Thoracic aorta (tissue), 2 donors: Measurements from ENCODE around the gene PRKG2. TPM values are rescaled to one million over a fixed set of nuclear protein-coding genes. Genes with fewer than 3 reads are reported as not detected.

ENCODE experiments used
- ATAC-seq: fragments of 150-250 bp; one replicate; pipeline ENCODE4 v1.8.0; 2017; ENCODE audit warnings: low read depth; ENCODE audit not compliant: insufficient number of reproducible peaks, low FRiP score
- DNase-seq: peaks from one replicate; pipeline ENCODE4 v3.0.0-alpha.2; 2020; ENCODE audit warnings: low spot score
- H3K27ac ChIP-seq, 2 donors: fragments of 200-600 bp; sonication (generic); 1 replicate in 1 of 2; 2 replicates in 1 of 2; pipeline ENCODE4 v1.5.1; 2016; ENCODE audit warnings: mild to moderate bottlenecking in 2 of 2, moderate library complexity in 2 of 2
- H3K27me3 ChIP-seq: fragments of 200-600 bp; sonication (generic); replicated peaks from 2 replicates; pipeline ENCODE4 v1.6.0; 2016; ENCODE audit warnings: mild to moderate bottlenecking; ENCODE audit not compliant: insufficient read depth
- H3K36me3 ChIP-seq: fragments of 200-600 bp; sonication (generic); one replicate; pipeline ENCODE4 v1.5.1; 2016
- H3K4me1 ChIP-seq, 2 donors: fragments of 200-600 bp; sonication (generic); 1 replicate in 1 of 2; 2 replicates in 1 of 2; pipeline versions ENCODE4 v1.5.1 to v1.6.0; 2016; ENCODE audit warnings: low read depth in 2 of 2, mild to moderate bottlenecking in 1 of 2; ENCODE audit not compliant: control insufficient read depth in 1 of 2
- H3K4me3 ChIP-seq: fragments of 200-600 bp; sonication (generic); 2 replicates; pipeline ENCODE4 v1.5.1; 2016; ENCODE audit warnings: mild to moderate bottlenecking
- H3K9me3 ChIP-seq: fragments of 200-600 bp; sonication (generic); 2 replicates; pipeline ENCODE4 v1.5.1; 2016
- CTCF ChIP-seq: fragments of 200-600 bp; sonication (generic); IDR thresholded peaks from one replicate; pipeline ENCODE4 v1.5.1; 2019; ENCODE audit warnings: antibody characterized with exemption
- total RNA-seq, 2 donors: library from RNA; depleted of rRNA; stranded (reverse); fragments of >200 nt; gene quantifications; one replicate each; pipeline versions ENCODE4 v1.1.0 to v1.2.3, GENCODE V29; 2016

The PRKG2 gene
- total RNA-seq, 2 donors from 2014 or later: 0.14 TPM; not detected in 1

GRCh38 chr4:81131563-81131962 is 83.5 kb downstream of the PRKG2 start:
- Histone ChIP-seq H3K27me3 (no peaks in the 10 kb centered on the region), H3K36me3 (no peaks in the 10 kb centered on the region), H3K9me3 (no peaks in the 10 kb centered on the region), H3K4me1 (peaks cover 3% of the 10 kb centered on the region in 2 donors), H3K4me3 (no peak overlapping the region), H3K27ac (no peak overlapping the region)
- no peak for ATAC-seq
- no peak for DNase-seq
- TF ChIP-seq CTCF: no peak

- H3K4me3 ChIP-seq: no peak overlapping the region
- no peak for TF ChIP-seq CTCF
- no peak overlapping the region for H3K27ac ChIP-seq
- no peaks in the 10 kb centered on the region for H3K27me3 ChIP-seq
- H3K36me3 ChIP-seq: no peaks in the 10 kb centered on the region
- H3K9me3 ChIP-seq: no peaks in the 10 kb centered on the region
- DNase-seq (no peak), ATAC-seq (no peak)
- peaks cover 0 to 3% of the 10 kb centered on the region in 2 donors for H3K4me1 ChIP-seq
These were observed 84.0 kb downstream of the PRKG2 start for GRCh38 chr4:81131066-81131465.

GRCh38 chr4:81130569-81130968 is 84.5 kb downstream of the PRKG2 start:
- Histone ChIP-seq H3K27ac (no peak overlapping the region), H3K4me1 (no peaks in the 10 kb centered on the region), H3K4me3 (no peak overlapping the region), H3K27me3 (no peaks in the 10 kb centered on the region), H3K9me3 (no peaks in the 10 kb centered on the region), H3K36me3 (no peaks in the 10 kb centered on the region)
- ATAC-seq (no peak), DNase-seq (no peak)
- TF ChIP-seq CTCF: no peak

- H3K4me1 ChIP-seq: no peaks in the 10 kb centered on the region
- ATAC-seq: no peak
- DNase-seq: no peak
- H3K27ac ChIP-seq: no peak overlapping the region
- H3K36me3 ChIP-seq: no peaks in the 10 kb centered on the region
- H3K9me3 ChIP-seq: no peaks in the 10 kb centered on the region
- no peaks in the 10 kb centered on the region for H3K27me3 ChIP-seq
- no peak for TF ChIP-seq CTCF
- no peak overlapping the region for H3K4me3 ChIP-seq
These were observed 95.0 kb downstream of the PRKG2 start for GRCh38 chr4:81120055-81120454.

- no peak for TF ChIP-seq CTCF
- ATAC-seq: no peak
- no peaks in the 10 kb centered on the region for H3K4me1 ChIP-seq
These were observed 96.9 kb downstream of the PRKG2 start for GRCh38 chr4:81118086-81118485.

More at GRCh38 chr4:81118086-81118485, 96.9 kb downstream of the PRKG2 start:
- no peak overlapping the region for H3K27ac ChIP-seq
- H3K4me3 ChIP-seq: no peak overlapping the region
- H3K36me3 ChIP-seq: no peaks in the 10 kb centered on the region
- no peaks in the 10 kb centered on the region for H3K9me3 ChIP-seq
- H3K27me3 ChIP-seq: no peaks in the 10 kb centered on the region
- DNase-seq: no peak
